PC-3 (cell line): ENCODE results near the gene FUBP3. TPM values are rescaled to one million over a fixed set of nuclear protein-coding genes. Genes with fewer than 3 reads are reported as not detected.

Source experiments
- ATAC-seq: fragments of 200-7000 bp; cut with Tn5 transposase; 2 replicates; pipeline ENCODE4 v1.9.1; 2020; ENCODE audit warnings: mild to moderate bottlenecking, moderate library complexity
- BruUV-seq: library from RNA; stranded (reverse); fragments of 400-500 nt; replicated peaks from 2 replicates; lab custom pipeline; 2021; lab: Mats Ljungman, UMichigan
- CTCF ChIA-PET: fragments of 300-600 bp; sonication (Branson Sonifier 250); formaldehyde crosslinking; loops from one replicate; lab custom pipeline; 2022; ENCODE audit warnings: antibody characterized with exemption; lab: Charles Lee
- POLR2A ChIA-PET: fragments of 300-600 bp; sonication (Branson Sonifier 250); formaldehyde crosslinking; loops from one replicate; lab custom pipeline; 2022; ENCODE audit warnings: antibody characterized with exemption; ENCODE audit not compliant: unreplicated experiment; lab: Charles Lee
- DNase-seq: peaks from one replicate; pipeline ENCODE4 v3.0.0-alpha.2; 2015
- H2AFZ ChIP-seq: fragments of 300-600 bp; sonication (generic); 2 replicates; pipeline ENCODE4 v1.6.0; 2016; ENCODE audit warnings: antibody characterized with exemption, low read length
- H3F3A ChIP-seq: fragments of 300-600 bp; sonication (generic); one replicate; pipeline ENCODE4 v1.6.0; 2017; ENCODE audit warnings: antibody characterized with exemption, low read length, control low read depth, mild to moderate bottlenecking; ENCODE audit not compliant: unreplicated experiment
- H3K27ac ChIP-seq: fragments of 300-600 bp; sonication (generic); 2 replicates; pipeline ENCODE4 v1.5.1; 2016; ENCODE audit warnings: mild to moderate bottlenecking, low read length
- H3K27me3 ChIP-seq: fragments of 300-600 bp; sonication (generic); 2 replicates; pipeline ENCODE4 v1.6.1; 2016; ENCODE audit warnings: low read length, mixed read lengths
- H3K36me3 ChIP-seq: fragments of 300-600 bp; sonication (generic); 2 replicates; pipeline ENCODE4 v1.6.1; 2016; ENCODE audit warnings: low read depth, mixed run types, low read length, mixed read lengths
- H3K4me1 ChIP-seq: fragments of 300-600 bp; sonication (generic); 2 replicates; pipeline ENCODE4 v1.5.1; 2016; ENCODE audit warnings: low read length; ENCODE audit not compliant: insufficient read depth
- H3K4me2 ChIP-seq: fragments of 300-600 bp; sonication (generic); 2 replicates; pipeline ENCODE4 v1.6.0; 2016; ENCODE audit warnings: low read length
- H3K4me3 ChIP-seq: fragments of 300-600 bp; sonication (generic); 2 replicates; pipeline ENCODE4 v1.5.1; 2016; ENCODE audit warnings: mild to moderate bottlenecking, low read length, mixed read lengths
- H3K79me2 ChIP-seq: fragments of 300-600 bp; sonication (generic); 2 replicates; pipeline ENCODE4 v1.6.1; 2017; ENCODE audit warnings: low read length, mixed read lengths
- H3K9ac ChIP-seq: fragments of 300-600 bp; sonication (generic); 2 replicates; pipeline ENCODE4 v1.6.0; 2016; ENCODE audit warnings: mild to moderate bottlenecking, low read length
- H3K9me2 ChIP-seq: fragments of 300-600 bp; sonication (generic); replicated peaks from 2 replicates; pipeline ENCODE4 v1.6.1; 2016; ENCODE audit warnings: mixed run types, low read length, mixed read lengths
- H3K9me3 ChIP-seq: fragments of 300-600 bp; sonication (generic); 2 replicates; pipeline ENCODE4 v1.6.1; 2016; ENCODE audit warnings: low read length, mixed read lengths
- H4K20me1 ChIP-seq: fragments of 300-600 bp; sonication (generic); 2 replicates; pipeline ENCODE4 v1.6.1; 2016; ENCODE audit warnings: low read length, mixed read lengths
- EZH2 ChIP-seq: fragments of 300-600 bp; sonication (generic); IDR thresholded peaks from one replicate; pipeline ENCODE4 v1.6.1; 2017; ENCODE audit warnings: antibody characterized with exemption, mild to moderate bottlenecking, low read length; ENCODE audit not compliant: unreplicated experiment
- EZH2phosphoT487 ChIP-seq: fragments of 300-600 bp; sonication (generic); IDR thresholded peaks from 2 replicates; pipeline ENCODE4 v1.6.1; 2018; ENCODE audit warnings: mild to moderate bottlenecking, antibody characterized with exemption, low read length, borderline replicate concordance
- intact Hi-C: fragments of 100-400 bp; cut with micrococcal nuclease; formaldehyde crosslinking; loops from 2 replicates; pipeline ENCODE4 v1.9.0; 2023
- total RNA-seq: library from RNA; depleted of rRNA; stranded (reverse); fragments of >200 nt; gene quantifications from 2 replicates; pipeline ENCODE4 v1.2.3, GENCODE V29; 2014
- TF ChIP-seq, protein P1 (sequence below): fragments of 300-600 bp; sonication (generic); conservative IDR thresholded peaks from 2 replicates; pipeline ENCODE4 v1.5.1; 2017; ENCODE audit warnings: antibody characterized with exemption, low read depth, mild to moderate bottlenecking, low read length

Gene FUBP3
- total RNA-seq, 1 experiment from 2014 or later, result 53.7 TPM

DNA sequence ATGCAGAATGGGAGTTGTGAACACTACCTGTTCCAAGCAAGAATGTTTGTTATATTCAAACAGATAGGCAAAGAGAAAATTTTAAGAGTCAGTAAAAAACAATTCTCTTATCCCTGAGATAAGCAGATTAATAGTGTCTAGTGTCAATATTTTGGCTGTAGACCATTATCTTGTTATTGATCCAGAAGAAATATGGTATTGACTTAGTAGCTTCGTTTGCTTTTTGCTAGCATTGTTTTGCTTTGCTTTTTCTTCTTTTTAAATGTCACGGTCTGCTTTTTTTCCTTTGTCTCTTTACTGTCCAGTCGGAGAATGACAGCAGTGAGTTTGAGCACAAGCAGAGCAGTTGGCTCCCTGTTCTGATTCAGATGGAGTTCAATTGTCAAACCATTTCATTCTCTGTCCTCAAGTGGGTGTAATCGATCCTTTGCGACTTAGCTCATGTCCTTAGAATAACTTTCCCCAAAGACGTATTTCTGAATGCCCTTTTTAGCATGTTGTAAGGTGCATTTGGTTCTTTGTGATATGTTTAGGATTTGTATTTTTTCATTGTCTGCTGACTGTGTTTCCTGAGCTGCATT, 29.3 kb downstream of the FUBP3 start:
- intact Hi-C loops, result no loop called here
- ChIA-PET POLR2A (no interaction called here), CTCF (no interaction called here)
- H3K4me2 ChIP-seq, result no peak overlapping the region
- no TSS peak for BruUV-seq
- 0 out of 2 replicates have a peak, but pooled peaks cover 5% of the 10 kb centered on the region for H4K20me1 ChIP-seq
- H3F3A ChIP-seq, result no peaks in the 10 kb centered on the region
- H2AFZ ChIP-seq, result no peak overlapping the region
- peaks cover 7% of the 10 kb centered on the region; the same call in 1 of the 2 replicates for H3K36me3 ChIP-seq
- no peaks in the 10 kb centered on the region for H3K27me3 ChIP-seq
- no peak overlapping the region for H3K9ac ChIP-seq
- H3K9me3 ChIP-seq, result no peaks in the 10 kb centered on the region
- DNase-seq, result no peak
- no peaks in the 10 kb centered on the region for H3K4me1 ChIP-seq
- no peak overlapping the region for H3K27ac ChIP-seq
- 0 out of 2 replicates have a peak, but pooled peaks cover 3% of the 10 kb centered on the region for H3K79me2 ChIP-seq
- no peak for ATAC-seq
- no peaks in the 10 kb centered on the region for H3K9me2 ChIP-seq
- TF ChIP-seq EZH2 (no peak), EZH2phosphoT487 (no peak)
- TF ChIP-seq, protein P1, sequence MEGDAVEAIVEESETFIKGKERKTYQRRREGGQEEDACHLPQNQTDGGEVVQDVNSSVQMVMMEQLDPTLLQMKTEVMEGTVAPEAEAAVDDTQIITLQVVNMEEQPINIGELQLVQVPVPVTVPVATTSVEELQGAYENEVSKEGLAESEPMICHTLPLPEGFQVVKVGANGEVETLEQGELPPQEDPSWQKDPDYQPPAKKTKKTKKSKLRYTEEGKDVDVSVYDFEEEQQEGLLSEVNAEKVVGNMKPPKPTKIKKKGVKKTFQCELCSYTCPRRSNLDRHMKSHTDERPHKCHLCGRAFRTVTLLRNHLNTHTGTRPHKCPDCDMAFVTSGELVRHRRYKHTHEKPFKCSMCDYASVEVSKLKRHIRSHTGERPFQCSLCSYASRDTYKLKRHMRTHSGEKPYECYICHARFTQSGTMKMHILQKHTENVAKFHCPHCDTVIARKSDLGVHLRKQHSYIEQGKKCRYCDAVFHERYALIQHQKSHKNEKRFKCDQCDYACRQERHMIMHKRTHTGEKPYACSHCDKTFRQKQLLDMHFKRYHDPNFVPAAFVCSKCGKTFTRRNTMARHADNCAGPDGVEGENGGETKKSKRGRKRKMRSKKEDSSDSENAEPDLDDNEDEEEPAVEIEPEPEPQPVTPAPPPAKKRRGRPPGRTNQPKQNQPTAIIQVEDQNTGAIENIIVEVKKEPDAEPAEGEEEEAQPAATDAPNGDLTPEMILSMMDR, result no peak
- H3K4me3 ChIP-seq, result no peak overlapping the region

DNA sequence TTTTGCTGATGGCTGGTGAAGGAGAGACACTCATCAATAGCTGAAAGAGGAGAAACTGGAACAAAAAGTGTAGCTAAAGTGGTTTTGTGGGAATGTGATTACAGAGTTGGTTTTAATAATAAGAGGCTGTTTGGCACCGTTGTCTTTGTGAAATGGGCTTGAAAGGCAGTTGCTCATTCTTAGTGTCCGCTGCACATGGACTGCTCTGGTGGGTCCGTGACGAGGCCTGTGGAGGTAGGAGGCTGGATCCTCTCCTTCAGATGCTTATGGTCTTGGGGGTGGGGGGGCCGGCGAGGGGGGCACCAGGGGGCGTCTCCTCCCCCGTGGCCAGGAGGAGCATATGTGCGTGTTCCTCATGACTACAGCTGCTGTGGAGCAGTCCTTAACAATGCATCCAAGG, 29.8 kb downstream of the FUBP3 start:
- no peaks in the 10 kb centered on the region for H3K9me2 ChIP-seq
- H3K27me3 ChIP-seq, result no peaks in the 10 kb centered on the region
- TF ChIP-seq EZH2 (no peak), EZH2phosphoT487 (no peak)
- TF ChIP-seq, protein P1, result no peak
- H3K4me3 ChIP-seq, result no peak overlapping the region
- BruUV-seq, result no TSS peak
- no peak overlapping the region for H3K9ac ChIP-seq
- intact Hi-C loops, result no loop called here
- no peaks in the 10 kb centered on the region for H3K9me3 ChIP-seq
- ChIA-PET POLR2A (no interaction called here), CTCF (no interaction called here)
- no peaks in the 10 kb centered on the region for H3K4me1 ChIP-seq
- H4K20me1 ChIP-seq, result 0 out of 2 replicates have a peak, but pooled peaks cover 5% of the 10 kb centered on the region
- no peaks in the 10 kb centered on the region for H3F3A ChIP-seq
- no peak overlapping the region for H3K4me2 ChIP-seq
- peaks cover 12% of the 10 kb centered on the region; the same call in 1 of the 2 replicates for H3K36me3 ChIP-seq
- DNase-seq, result no peak
- H3K79me2 ChIP-seq, result 0 out of 2 replicates have a peak, but pooled peaks cover 3% of the 10 kb centered on the region
- H2AFZ ChIP-seq, result no peak overlapping the region
- no peak for ATAC-seq
- no peak overlapping the region for H3K27ac ChIP-seq
